Esophagus squamous epithelium (tissue), 5 donors: ENCODE data around the gene APH1B. TPM values are rescaled to one million over a fixed set of nuclear protein-coding genes. Genes with fewer than 3 reads are reported as not detected.

ENCODE experiments used
- DNase-seq: peaks from one replicate; lab custom pipeline; 2025; lab: John Stamatoyannopoulos, UW
- H3K27ac ChIP-seq, 4 donors: fragments of 200-600 bp; sonication (generic); one replicate each; pipeline ENCODE4 v1.5.1; 2016 to 2019; ENCODE audit warnings: mild to moderate bottlenecking in 1 of 4
- H3K27me3 ChIP-seq, 4 donors: fragments of 200-600 bp; sonication (generic); 1 replicate in 3 of 4; 2 replicates in 1 of 4; pipeline versions ENCODE4 v1.5.1 to v1.6.0; 2017 to 2021; ENCODE audit warnings: antibody characterized with exemption in 1 of 4
- H3K36me3 ChIP-seq, 3 donors: fragments of 200-600 bp; sonication (generic); one replicate each; pipeline ENCODE4 v1.5.1; 2016 to 2019
- H3K4me1 ChIP-seq, 3 donors: fragments of 200-600 bp; sonication (generic); one replicate each; pipeline ENCODE4 v1.5.1; 2017 to 2019
- H3K4me3 ChIP-seq, 4 donors: fragments of 200-600 bp; sonication (generic); 1 replicate in 3 of 4; 2 replicates in 1 of 4; pipeline ENCODE4 v1.5.1; 2016 to 2019; ENCODE audit warnings: mild to moderate bottlenecking in 2 of 4, moderate library complexity in 1 of 4
- H3K9me3 ChIP-seq, 3 donors: fragments of 200-600 bp; sonication (generic); one replicate each; pipeline ENCODE4 v1.5.1; 2016 to 2019
- POLR2A ChIP-seq, 4 donors: fragments of 450-650 bp; IDR thresholded peaks; one replicate each; pipeline ENCODE4 v1.6.1; 2017; ENCODE audit warnings: antibody characterized with exemption in 4 of 4, mild to moderate bottlenecking in 4 of 4, moderate library complexity in 3 of 4
- WGBS, 2 donors: methylation state at CpG; one replicate each; pipeline ENCODE4 v1.1.5; 2018; 5-methylcytosine and 5-hydroxymethylcytosine counted together
- intact Hi-C: fragments of 100-400 bp; cut with DNase I; formaldehyde crosslinking; loops from one replicate; pipeline ENCODE4 v1.15.0; 2022
- total RNA-seq, 4 donors: library from RNA; depleted of rRNA; stranded (reverse); fragments of >200 nt; gene quantifications; one replicate each; pipeline ENCODE4 v1.1.0, GENCODE V29; 2016
- TF ChIP-seq, protein P1 (sequence below), 6 experiments: fragments of 450-650 bp in 4 of 6; fragments of 200-600 bp in 2 of 6; sonication (generic) in 2 of 6; IDR thresholded peaks; one replicate each; pipeline ENCODE4 v1.5.1; 2016 to 2019; ENCODE audit warnings: antibody characterized with exemption in 6 of 6, mild to moderate bottlenecking in 4 of 6, moderate library complexity in 4 of 6
- donor health status: DM: yes; HTN: yes; CAD: no.

Gene APH1B
- total RNA-seq, 4 donors from 2014 or later, result 0.53 to 7.8 (median 3.3) TPM

- H3K27me3 ChIP-seq, result no peaks in the 10 kb centered on the region
- intact Hi-C loops, result no loop called here
- H3K4me1 ChIP-seq, result no peaks in the 10 kb centered on the region
- H3K4me3 ChIP-seq, result no peak overlapping the region
- WGBS, 2 donors, result 76 to 82% methylated on average over 6 to 7 of the region's 7 CpGs
- TF ChIP-seq, protein P1, sequence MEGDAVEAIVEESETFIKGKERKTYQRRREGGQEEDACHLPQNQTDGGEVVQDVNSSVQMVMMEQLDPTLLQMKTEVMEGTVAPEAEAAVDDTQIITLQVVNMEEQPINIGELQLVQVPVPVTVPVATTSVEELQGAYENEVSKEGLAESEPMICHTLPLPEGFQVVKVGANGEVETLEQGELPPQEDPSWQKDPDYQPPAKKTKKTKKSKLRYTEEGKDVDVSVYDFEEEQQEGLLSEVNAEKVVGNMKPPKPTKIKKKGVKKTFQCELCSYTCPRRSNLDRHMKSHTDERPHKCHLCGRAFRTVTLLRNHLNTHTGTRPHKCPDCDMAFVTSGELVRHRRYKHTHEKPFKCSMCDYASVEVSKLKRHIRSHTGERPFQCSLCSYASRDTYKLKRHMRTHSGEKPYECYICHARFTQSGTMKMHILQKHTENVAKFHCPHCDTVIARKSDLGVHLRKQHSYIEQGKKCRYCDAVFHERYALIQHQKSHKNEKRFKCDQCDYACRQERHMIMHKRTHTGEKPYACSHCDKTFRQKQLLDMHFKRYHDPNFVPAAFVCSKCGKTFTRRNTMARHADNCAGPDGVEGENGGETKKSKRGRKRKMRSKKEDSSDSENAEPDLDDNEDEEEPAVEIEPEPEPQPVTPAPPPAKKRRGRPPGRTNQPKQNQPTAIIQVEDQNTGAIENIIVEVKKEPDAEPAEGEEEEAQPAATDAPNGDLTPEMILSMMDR (IDR thresholded peaks at IDR 0.05), result no peak
- no peak for TF ChIP-seq POLR2A (IDR thresholded peaks at IDR 0.05)
- H3K36me3 ChIP-seq, result peaks cover 0 to 67% (median 0%) of the 10 kb centered on the region in 3 donors
- no peak overlapping the region for H3K27ac ChIP-seq
- H3K9me3 ChIP-seq, result no peaks in the 10 kb centered on the region
- DNase-seq, result no peak
Measured at GRCh38 chr15:63324770-63325169, 47.4 kb downstream of the APH1B start.

GRCh38 chr15:63327648-63328421, 50.4 kb downstream of the APH1B start:
- no peak overlapping the region for H3K4me3 ChIP-seq
- intact Hi-C loops, result no loop called here
- TF ChIP-seq POLR2A (IDR thresholded peaks at IDR 0.05), result no peak
- TF ChIP-seq, protein P1 (IDR thresholded peaks at IDR 0.05), result no peak
- no peaks in the 10 kb centered on the region for H3K27me3 ChIP-seq
- H3K27ac ChIP-seq, result no peak overlapping the region
- peaks cover 0 to 19% (median 0%) of the 10 kb centered on the region in 3 donors for H3K4me1 ChIP-seq
- H3K36me3 ChIP-seq, result peaks cover 0 to 92% (median 0%) of the 10 kb centered on the region in 3 donors
- DNase-seq, result no peak
- 70 to 88% methylated on average over 11 to 12 of the region's 12 CpGs for WGBS, 2 donors
- H3K9me3 ChIP-seq, result no peaks in the 10 kb centered on the region

DNA sequence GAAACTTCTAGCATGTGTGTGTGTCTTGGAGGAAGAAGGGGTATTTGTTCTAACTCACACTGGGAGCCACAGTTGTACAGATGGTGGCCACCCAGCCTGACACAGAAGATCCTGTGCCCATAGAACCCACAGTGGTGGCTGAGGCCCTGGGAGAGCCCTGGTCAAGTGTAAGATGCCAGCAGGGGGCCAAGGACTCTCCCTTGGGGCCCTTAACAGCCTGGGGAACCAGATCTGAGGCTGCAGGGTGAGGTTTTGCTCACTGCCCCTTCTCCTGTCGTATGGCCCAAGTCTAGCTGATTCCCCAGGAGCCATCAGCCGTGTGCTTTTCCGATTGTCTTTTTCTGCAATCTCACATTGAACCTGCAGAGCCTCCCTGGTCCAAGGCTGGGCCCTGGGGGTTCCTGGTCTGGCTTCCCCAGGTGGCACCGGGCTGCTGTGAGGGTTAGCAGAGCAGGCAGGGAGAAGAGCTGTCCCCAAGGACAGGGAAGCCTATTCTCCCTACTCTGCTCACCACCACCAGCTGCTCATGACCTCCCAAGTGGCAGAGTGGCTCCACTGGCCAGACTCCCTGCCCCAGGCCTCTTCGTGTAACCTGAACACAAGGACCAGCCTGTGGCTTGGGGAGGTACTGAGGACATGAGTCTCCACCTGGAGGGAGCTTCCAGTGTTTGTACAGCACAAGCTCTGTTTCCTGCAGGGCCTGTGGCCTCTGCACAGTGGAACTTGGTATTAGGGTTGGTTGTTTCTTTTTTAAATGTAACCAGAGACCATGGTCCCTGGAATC, 52.4 kb downstream of the APH1B start:
- WGBS, 2 donors, result 92% methylated on average over 4 of the region's 5 CpGs; no CpG with 5 or more reads in 1 of the 2 donors
- no peaks in the 10 kb centered on the region for H3K27me3 ChIP-seq
- H3K36me3 ChIP-seq, result peaks cover 0 to 87% (median 0%) of the 10 kb centered on the region in 3 donors
- no peak for DNase-seq
- H3K4me3 ChIP-seq, result no peak overlapping the region
- no peaks in the 10 kb centered on the region for H3K9me3 ChIP-seq
- TF ChIP-seq, protein P1 (IDR thresholded peaks at IDR 0.05), result no peak
- no peak for TF ChIP-seq POLR2A (IDR thresholded peaks at IDR 0.05)
- H3K27ac ChIP-seq, result no peak overlapping the region
- intact Hi-C loops, result no loop called here
- H3K4me1 ChIP-seq, result peaks cover 0 to 29% (median 0%) of the 10 kb centered on the region in 3 donors

GRCh38 chr15:63330926-63331325, 53.5 kb downstream of the APH1B start:
- no peaks in the 10 kb centered on the region for H3K9me3 ChIP-seq
- WGBS, 2 donors, result 86 to 92% methylated on average over 9 to 10 of the region's 10 CpGs
- H3K27ac ChIP-seq, result peak overlapping the region in 1 of 4 donors; percentile 47
- no peak for DNase-seq
- no peak overlapping the region for H3K4me3 ChIP-seq
- H3K4me1 ChIP-seq, result peaks cover 0 to 29% (median 0%) of the 10 kb centered on the region in 3 donors
- H3K27me3 ChIP-seq, result no peaks in the 10 kb centered on the region
- intact Hi-C loops, result no loop called here
- H3K36me3 ChIP-seq, result peaks cover 0 to 87% (median 0%) of the 10 kb centered on the region in 3 donors
- TF ChIP-seq, protein P1 (IDR thresholded peaks at IDR 0.05), result no peak
- no peak for TF ChIP-seq POLR2A (IDR thresholded peaks at IDR 0.05)
